WTC11 (cell line): ENCODE results near the gene USB1. TPM values are rescaled to one million over a fixed set of nuclear protein-coding genes. Genes with fewer than 3 reads are reported as not detected.

Experiments used
- ELF4 ChIP-seq: sonication (generic); formaldehyde crosslinking; IDR thresholded peaks from 2 replicates; pipeline ENCODE4 v1.8.1; 2022; ENCODE audit warnings: low read depth, mild to moderate bottlenecking, moderate library complexity, missing genetic modification reagents
- ETV6 ChIP-seq: sonication (generic); formaldehyde crosslinking; IDR thresholded peaks from 2 replicates; pipeline ENCODE4 v1.8.1; 2022; ENCODE audit warnings: mild to moderate bottlenecking, missing genetic modification reagents
- FOXJ3 ChIP-seq: sonication (generic); formaldehyde crosslinking; IDR thresholded peaks from 2 replicates; pipeline ENCODE4 v1.9.0; 2021; ENCODE audit warnings: missing genetic modification reagents, mild to moderate bottlenecking, borderline replicate concordance
- JUN ChIP-seq: sonication (generic); formaldehyde crosslinking; IDR thresholded peaks from 2 replicates; pipeline ENCODE4 v1.8.0; 2023; ENCODE audit warnings: mild to moderate bottlenecking, missing genetic modification reagents
- KAT7 ChIP-seq: sonication (generic); formaldehyde crosslinking; IDR thresholded peaks from 2 replicates; pipeline ENCODE4 v1.8.1; 2023; ENCODE audit warnings: missing genetic modification reagents, mild to moderate bottlenecking, borderline replicate concordance
- MYBL2 ChIP-seq: sonication (generic); formaldehyde crosslinking; IDR thresholded peaks from 2 replicates; pipeline ENCODE4 v1.8.1; 2023; ENCODE audit warnings: mild to moderate bottlenecking, moderate library complexity, missing genetic modification reagents
- NR2C2 ChIP-seq: sonication (generic); formaldehyde crosslinking; IDR thresholded peaks from 2 replicates; pipeline ENCODE4 v1.8.0; 2022; ENCODE audit warnings: mild to moderate bottlenecking, missing genetic modification reagents
- RELA ChIP-seq: sonication (generic); formaldehyde crosslinking; IDR thresholded peaks from 2 replicates; pipeline ENCODE4 v1.8.1; 2022; ENCODE audit warnings: missing genetic modification reagents, mild to moderate bottlenecking, borderline replicate concordance
- SP1 ChIP-seq: sonication (generic); formaldehyde crosslinking; conservative IDR thresholded peaks from 2 replicates; pipeline ENCODE4 v1.8.1; 2022; ENCODE audit warnings: missing genetic modification reagents
- TCF7 ChIP-seq: sonication (generic); formaldehyde crosslinking; IDR thresholded peaks from 2 replicates; pipeline ENCODE4 v1.8.0; 2022; ENCODE audit warnings: mild to moderate bottlenecking, low read depth, missing genetic modification reagents, moderate library complexity
- TEAD1 ChIP-seq: sonication (generic); formaldehyde crosslinking; IDR thresholded peaks from 2 replicates; pipeline ENCODE4 v1.8.0; 2022; ENCODE audit warnings: mild to moderate bottlenecking, missing genetic modification reagents
- TEAD4 ChIP-seq: sonication (generic); formaldehyde crosslinking; IDR thresholded peaks from 2 replicates; pipeline ENCODE4 v1.8.0; 2022; ENCODE audit warnings: mild to moderate bottlenecking, missing genetic modification reagents
- ZBTB21 ChIP-seq: sonication (generic); formaldehyde crosslinking; IDR thresholded peaks from 2 replicates; pipeline ENCODE4 v1.8.1; 2023; ENCODE audit warnings: mild to moderate bottlenecking, missing genetic modification reagents, borderline replicate concordance
- ZNF121 ChIP-seq: sonication (generic); formaldehyde crosslinking; IDR thresholded peaks from 2 replicates; pipeline ENCODE4 v1.8.0; 2023; ENCODE audit warnings: missing genetic modification reagents
- ZNF317 ChIP-seq: sonication (generic); formaldehyde crosslinking; IDR thresholded peaks from 2 replicates; pipeline ENCODE4 v1.8.1; 2023; ENCODE audit warnings: low read depth, mild to moderate bottlenecking, moderate library complexity, missing genetic modification reagents, borderline replicate concordance
- ZNF423 ChIP-seq: fragments of 250-450 bp; sonication (Bioruptor Pico); IDR thresholded peaks from 2 replicates; pipeline ENCODE4 v2.1.2; 2022; ENCODE audit warnings: mild to moderate bottlenecking, moderate library complexity
- total RNA-seq: library from RNA; stranded (reverse); gene quantifications from 3 replicates; pipeline ENCODE4 v1.2.3, GENCODE V29; 2021
- TF ChIP-seq, protein P1 (sequence below): sonication (generic); formaldehyde crosslinking; conservative IDR thresholded peaks from 2 replicates; pipeline ENCODE4 v1.8.1; 2023; ENCODE audit warnings: mild to moderate bottlenecking, low read depth, missing genetic modification reagents, moderate library complexity
- TF ChIP-seq, protein P2 (sequence below): sonication (generic); formaldehyde crosslinking; IDR thresholded peaks from 2 replicates; pipeline ENCODE4 v1.8.1; 2022; ENCODE audit warnings: low read depth, mild to moderate bottlenecking, moderate library complexity, missing genetic modification reagents, borderline replicate concordance
- TF ChIP-seq, protein P3 (sequence below): sonication (generic); formaldehyde crosslinking; IDR thresholded peaks from 2 replicates; pipeline ENCODE4 v1.8.1; 2022; ENCODE audit warnings: mild to moderate bottlenecking, moderate library complexity, missing genetic modification reagents
- TF ChIP-seq, protein P4 (sequence below): sonication (generic); formaldehyde crosslinking; IDR thresholded peaks from 2 replicates; pipeline ENCODE4 v1.8.1; 2023; ENCODE audit warnings: mild to moderate bottlenecking, moderate library complexity, missing genetic modification reagents

USB1 gene
- total RNA-seq, 1 experiment from 2014 or later: 67.1 TPM

DNA sequence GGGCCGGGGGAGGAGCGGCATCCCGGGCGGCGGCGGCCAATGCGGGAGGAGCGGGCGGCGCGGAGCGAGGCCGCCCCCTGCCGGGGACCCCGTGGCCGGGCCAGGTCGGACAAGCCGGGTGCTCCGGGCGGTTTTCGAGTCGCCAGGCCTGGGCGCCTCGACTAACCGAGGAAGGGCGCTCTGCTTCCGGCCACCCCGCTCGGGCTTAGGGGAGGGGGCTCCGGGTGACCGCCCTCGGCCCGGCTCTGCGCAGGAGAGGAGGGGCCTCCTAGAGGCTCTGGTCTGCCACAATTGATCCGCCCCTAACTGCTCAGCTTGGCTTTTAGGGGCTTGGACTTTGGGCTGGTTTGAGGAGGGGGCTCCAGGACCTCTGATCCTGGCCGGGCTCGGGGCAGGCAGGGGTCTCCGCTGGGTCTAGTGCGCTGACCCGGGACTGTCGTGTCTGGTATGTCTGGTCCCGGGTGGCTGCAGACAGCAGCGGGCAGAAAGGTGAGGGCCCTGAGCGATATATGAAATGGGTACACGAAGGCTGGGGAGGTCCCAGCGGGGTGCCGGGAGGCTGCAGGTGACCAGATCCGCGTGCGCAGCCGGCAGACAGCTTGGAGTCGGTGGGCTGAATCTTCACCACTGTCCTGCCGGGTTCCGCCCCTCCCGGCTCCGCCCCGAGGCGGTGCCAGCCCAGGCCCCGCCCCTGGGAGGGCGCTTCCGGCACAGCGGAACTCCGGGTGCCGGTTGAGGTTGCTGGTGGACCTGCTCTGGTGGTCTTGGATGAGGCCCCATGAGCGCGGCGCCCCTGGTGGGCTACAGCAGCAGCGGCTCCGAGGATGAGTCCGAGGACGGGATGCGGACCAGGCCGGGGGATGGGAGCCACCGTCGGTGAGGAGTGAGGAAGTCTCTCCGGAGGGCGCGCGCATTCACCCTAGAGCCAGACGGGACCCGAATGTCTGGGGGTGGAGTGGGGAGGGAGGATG is at the start of gene USB1 (continued):
- TF ChIP-seq SP1 (CRISPR knock-in tag) (peak; percentile 83), KAT7 (CRISPR knock-in tag) (peak; percentile 54; the same call in 1 of the 2 replicates), NR2C2 (CRISPR knock-in tag) (no peak), RELA (CRISPR knock-in tag) (no peak), ZNF317 (CRISPR knock-in tag) (no peak), JUN (CRISPR knock-in tag) (no peak), TEAD4 (CRISPR knock-in tag) (no peak), ETV6 (CRISPR knock-in tag) (peak; percentile 44; the same call in 1 of the 2 replicates), ZNF423 (no peak), TCF7 (CRISPR knock-in tag) (no peak), FOXJ3 (no peak), ELF4 (CRISPR knock-in tag) (no peak), MYBL2 (CRISPR knock-in tag) (peak; percentile 24; the same call in 1 of the 2 replicates), ZNF121 (CRISPR knock-in tag) (0 out of 2 replicates have a peak, but pooled peaks have one; percentile 27), ZBTB21 (CRISPR knock-in tag) (0 out of 2 replicates have a peak, but pooled peaks have one; percentile 29), TEAD1 (CRISPR knock-in tag) (peak; percentile 38; the same call in 1 of the 2 replicates)
- TF ChIP-seq, protein P1, sequence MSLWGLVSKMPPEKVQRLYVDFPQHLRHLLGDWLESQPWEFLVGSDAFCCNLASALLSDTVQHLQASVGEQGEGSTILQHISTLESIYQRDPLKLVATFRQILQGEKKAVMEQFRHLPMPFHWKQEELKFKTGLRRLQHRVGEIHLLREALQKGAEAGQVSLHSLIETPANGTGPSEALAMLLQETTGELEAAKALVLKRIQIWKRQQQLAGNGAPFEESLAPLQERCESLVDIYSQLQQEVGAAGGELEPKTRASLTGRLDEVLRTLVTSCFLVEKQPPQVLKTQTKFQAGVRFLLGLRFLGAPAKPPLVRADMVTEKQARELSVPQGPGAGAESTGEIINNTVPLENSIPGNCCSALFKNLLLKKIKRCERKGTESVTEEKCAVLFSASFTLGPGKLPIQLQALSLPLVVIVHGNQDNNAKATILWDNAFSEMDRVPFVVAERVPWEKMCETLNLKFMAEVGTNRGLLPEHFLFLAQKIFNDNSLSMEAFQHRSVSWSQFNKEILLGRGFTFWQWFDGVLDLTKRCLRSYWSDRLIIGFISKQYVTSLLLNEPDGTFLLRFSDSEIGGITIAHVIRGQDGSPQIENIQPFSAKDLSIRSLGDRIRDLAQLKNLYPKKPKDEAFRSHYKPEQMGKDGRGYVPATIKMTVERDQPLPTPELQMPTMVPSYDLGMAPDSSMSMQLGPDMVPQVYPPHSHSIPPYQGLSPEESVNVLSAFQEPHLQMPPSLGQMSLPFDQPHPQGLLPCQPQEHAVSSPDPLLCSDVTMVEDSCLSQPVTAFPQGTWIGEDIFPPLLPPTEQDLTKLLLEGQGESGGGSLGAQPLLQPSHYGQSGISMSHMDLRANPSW (CRISPR knock-in tag): no peak
- TF ChIP-seq, protein P2, sequence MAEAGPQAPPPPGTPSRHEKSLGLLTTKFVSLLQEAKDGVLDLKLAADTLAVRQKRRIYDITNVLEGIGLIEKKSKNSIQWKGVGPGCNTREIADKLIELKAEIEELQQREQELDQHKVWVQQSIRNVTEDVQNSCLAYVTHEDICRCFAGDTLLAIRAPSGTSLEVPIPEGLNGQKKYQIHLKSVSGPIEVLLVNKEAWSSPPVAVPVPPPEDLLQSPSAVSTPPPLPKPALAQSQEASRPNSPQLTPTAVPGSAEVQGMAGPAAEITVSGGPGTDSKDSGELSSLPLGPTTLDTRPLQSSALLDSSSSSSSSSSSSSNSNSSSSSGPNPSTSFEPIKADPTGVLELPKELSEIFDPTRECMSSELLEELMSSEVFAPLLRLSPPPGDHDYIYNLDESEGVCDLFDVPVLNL (CRISPR knock-in tag): no peak
- TF ChIP-seq, protein P3, sequence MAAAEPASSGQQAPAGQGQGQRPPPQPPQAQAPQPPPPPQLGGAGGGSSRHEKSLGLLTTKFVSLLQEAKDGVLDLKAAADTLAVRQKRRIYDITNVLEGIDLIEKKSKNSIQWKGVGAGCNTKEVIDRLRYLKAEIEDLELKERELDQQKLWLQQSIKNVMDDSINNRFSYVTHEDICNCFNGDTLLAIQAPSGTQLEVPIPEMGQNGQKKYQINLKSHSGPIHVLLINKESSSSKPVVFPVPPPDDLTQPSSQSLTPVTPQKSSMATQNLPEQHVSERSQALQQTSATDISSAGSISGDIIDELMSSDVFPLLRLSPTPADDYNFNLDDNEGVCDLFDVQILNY (CRISPR knock-in tag): peak; percentile 73; the same call in 1 of the 2 replicates
- TF ChIP-seq, protein P4, sequence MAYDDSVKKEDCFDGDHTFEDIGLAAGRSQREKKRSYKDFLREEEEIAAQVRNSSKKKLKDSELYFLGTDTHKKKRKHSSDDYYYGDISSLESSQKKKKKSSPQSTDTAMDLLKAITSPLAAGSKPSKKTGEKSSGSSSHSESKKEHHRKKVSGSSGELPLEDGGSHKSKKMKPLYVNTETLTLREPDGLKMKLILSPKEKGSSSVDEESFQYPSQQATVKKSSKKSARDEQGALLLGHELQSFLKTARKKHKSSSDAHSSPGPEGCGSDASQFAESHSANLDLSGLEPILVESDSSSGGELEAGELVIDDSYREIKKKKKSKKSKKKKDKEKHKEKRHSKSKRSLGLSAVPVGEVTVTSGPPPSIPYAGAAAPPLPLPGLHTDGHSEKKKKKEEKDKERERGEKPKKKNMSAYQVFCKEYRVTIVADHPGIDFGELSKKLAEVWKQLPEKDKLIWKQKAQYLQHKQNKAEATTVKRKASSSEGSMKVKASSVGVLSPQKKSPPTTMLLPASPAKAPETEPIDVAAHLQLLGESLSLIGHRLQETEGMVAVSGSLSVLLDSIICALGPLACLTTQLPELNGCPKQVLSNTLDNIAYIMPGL (CRISPR knock-in tag): peak; percentile 47; the same call in 1 of the 2 replicates
